ENCODE measurements around the gene CAPN13.

Gene CAPN13, protein sequence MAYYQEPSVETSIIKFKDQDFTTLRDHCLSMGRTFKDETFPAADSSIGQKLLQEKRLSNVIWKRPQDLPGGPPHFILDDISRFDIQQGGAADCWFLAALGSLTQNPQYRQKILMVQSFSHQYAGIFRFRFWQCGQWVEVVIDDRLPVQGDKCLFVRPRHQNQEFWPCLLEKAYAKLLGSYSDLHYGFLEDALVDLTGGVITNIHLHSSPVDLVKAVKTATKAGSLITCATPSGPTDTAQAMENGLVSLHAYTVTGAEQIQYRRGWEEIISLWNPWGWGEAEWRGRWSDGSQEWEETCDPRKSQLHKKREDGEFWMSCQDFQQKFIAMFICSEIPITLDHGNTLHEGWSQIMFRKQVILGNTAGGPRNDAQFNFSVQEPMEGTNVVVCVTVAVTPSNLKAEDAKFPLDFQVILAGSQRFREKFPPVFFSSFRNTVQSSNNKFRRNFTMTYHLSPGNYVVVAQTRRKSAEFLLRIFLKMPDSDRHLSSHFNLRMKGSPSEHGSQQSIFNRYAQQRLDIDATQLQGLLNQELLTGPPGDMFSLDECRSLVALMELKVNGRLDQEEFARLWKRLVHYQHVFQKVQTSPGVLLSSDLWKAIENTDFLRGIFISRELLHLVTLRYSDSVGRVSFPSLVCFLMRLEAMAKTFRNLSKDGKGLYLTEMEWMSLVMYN

DNA sequence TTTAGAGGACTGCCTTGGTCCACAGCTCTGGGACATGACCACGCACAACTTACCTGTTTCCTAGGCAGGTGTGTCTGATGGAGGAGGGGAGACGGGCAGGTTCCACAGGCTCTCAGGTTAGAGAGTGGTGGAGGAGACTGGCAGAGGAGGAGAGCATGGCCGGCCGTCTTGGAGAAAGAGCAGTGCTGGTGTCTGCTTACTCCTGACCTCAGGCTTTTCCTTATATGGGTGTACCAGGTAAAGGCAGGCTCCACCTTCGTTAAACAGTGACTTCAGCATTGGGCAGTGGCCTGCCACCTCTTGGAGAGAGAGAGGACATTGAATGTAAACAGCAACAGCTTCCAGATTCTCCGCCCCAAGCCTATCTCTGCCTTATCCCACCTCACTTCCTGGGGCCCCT is at the start of gene CAPN13:
Gene CAPN13 (minus strand): TSS at position 198 of the 400 bp plus-strand sequence. CDS start 20,121 bp downstream, outside the sequence.
- no peak for DNase-seq

- DNase-seq, result no peak
Observed at GRCh38 chr2:30847841-30848240, 40.6 kb upstream of the CAPN13 start.

GRCh38 chr2:30847329-30847728 is 40.1 kb upstream of the CAPN13 start:
- no peak for DNase-seq

- DNase-seq, result no peak
Observed at GRCh38 chr2:30828586-30828985, 21.3 kb upstream of the CAPN13 start.

GRCh38 chr2:30826916-30827315 is 19.7 kb upstream of the CAPN13 start:
- no peak for DNase-seq

GRCh38 chr2:30826481-30826880 is 19.2 kb upstream of the CAPN13 start:
- no peak for DNase-seq

GRCh38 chr2:30823452-30823851 is 16.2 kb upstream of the CAPN13 start:
- DNase-seq, result no peak

GRCh38 chr2:30821960-30822359 is 14.7 kb upstream of the CAPN13 start:
- no peak for DNase-seq

GRCh38 chr2:30820381-30821055 is 13.3 kb upstream of the CAPN13 start:
- DNase-seq, result no peak

GRCh38 chr2:30809938-30810337 is 2.7 kb upstream of the CAPN13 start:
- no peak for DNase-seq

DNA sequence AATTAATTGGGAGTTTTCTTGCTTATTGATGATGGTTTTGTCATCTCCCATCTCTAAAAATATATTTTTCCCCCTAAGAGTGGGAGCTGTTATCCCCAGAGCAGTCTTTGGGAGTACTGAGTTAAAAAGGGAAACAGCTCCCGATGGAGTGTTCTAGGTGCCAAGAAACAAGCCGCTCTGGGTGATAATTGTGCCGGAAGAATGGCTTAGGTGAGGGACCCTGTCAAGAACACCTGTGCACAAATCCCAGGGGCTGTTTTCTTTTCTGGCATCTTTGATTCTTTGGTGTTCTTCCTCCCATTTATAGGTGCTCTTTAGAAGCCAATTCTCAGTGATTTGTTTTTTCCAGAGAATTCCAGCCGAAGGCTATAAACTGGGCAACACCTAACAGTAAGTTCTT is 1.4 kb upstream of the CAPN13 start:
- DNase-seq, result no peak

DNA sequence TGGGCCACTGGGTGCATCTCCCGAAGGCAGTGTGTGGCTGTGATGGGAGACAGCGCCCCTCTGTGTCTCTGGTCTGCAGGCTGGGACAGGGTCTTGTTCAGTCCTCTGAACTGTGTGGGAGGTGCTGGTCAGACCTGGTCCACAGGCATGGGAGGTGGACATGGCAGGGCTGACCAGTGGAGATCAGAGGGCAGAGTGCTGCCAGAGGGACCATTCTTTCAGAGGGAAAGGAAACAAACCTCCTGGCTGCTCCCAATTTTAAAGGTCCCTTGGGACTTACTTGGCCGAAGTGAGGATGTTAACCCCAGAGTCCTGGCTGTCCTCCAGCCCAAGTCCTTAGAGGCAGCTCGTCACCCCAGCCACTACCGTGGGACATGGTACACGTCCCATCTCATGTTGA is 4.0 kb downstream of the CAPN13 start:
- no peak for DNase-seq

DNA sequence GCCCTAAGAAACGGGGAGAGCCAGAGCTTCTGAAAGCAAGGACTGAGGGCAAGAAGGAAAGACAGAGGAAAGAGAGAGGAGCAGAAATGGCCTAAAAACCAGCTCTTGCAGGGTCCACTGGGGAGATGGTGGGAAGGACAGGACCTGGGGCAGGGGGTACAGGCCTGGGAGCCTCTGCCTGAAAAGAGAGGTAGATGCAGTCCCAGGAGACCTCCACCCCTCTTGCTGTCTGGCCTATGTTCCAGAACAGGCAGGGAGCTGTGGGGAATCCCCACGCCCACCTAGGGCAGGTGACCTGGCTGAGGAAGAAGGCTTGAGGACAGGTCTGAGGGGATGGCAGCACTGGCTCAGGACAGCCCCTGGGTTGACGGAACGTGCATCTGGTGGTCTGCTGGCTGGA is 4.6 kb downstream of the CAPN13 start:
- no peak for DNase-seq

GRCh38 chr2:30801821-30802455 is 5.3 kb downstream of the CAPN13 start:
- no peak for DNase-seq

DNA sequence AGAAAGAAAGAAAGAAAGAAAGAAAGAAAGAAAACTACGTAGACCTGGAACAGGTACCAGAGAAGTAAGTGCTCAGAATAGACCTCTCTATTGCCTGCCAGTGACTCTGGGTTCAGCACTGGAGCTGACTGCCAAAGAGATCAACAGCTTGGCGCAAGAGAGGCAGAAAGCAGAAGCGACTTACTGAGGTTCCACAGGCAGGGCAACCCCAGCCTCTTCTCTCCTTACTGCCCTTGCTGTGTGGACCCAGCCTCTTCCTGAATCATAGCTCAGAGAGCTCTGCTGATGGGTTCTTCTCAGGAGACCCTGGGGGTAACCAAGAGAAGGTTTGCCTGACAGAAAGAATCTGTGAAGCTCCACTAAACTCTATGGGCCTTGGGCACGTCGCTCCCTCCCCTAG is 7.1 kb downstream of the CAPN13 start:
- no peak for DNase-seq

- DNase-seq, result no peak
Observed at GRCh38 chr2:30799366-30799765, 7.9 kb downstream of the CAPN13 start.

- no peak for DNase-seq
Observed at GRCh38 chr2:30798536-30798991, 8.7 kb downstream of the CAPN13 start.

DNA sequence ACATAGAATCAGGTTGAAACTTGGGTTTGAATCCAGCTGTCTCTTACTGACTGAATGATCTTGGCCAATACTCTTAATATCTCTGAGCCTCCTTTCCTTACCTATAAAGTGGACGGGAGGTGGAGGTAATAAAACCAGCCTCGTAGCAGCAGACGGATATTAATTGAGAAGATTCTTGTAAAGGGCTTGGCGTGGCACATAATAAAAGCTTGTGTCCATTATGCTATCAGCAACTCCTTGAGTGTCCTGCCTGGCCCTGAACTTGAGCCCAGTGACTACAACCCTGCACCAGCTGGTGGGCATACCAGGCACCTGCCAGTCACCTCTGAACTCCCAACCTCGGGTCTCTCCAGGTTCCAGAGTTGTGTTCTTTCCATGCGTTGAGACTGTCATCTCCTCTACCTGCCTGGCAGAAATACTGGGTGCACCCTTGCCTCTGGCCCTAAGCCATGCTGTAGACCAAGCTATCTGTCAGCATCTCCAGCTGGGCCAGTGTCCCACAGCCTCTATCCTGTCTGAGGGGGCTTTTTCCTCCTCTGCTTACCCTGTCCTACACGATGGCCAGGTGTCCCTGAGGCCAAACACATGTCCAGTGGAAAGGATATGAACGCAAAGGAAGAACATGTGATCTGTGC is 9.7 kb downstream of the CAPN13 start:
- no peak for DNase-seq

- DNase-seq, result no peak
Observed at GRCh38 chr2:30796699-30797098, 10.5 kb downstream of the CAPN13 start.

DNA sequence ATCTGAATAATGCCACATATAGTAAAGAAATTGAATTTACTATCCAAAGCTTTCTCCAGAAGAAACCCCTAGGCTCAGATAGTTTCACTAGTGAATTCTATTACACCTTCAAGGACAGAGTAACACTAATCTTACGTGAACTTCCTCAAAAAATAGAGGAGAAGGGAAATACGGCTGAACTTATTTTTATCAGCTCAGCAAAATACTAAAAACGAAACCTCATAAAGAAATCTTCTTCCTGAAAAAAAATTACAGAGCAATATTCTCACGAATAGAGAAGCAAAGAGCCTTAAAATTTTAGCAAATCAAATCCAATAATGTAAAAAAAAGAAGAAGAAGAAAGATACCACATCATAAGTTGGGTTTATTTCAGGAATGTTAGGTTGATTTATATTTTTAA is 14.7 kb downstream of the CAPN13 start:
- DNase-seq, result no peak

DNA sequence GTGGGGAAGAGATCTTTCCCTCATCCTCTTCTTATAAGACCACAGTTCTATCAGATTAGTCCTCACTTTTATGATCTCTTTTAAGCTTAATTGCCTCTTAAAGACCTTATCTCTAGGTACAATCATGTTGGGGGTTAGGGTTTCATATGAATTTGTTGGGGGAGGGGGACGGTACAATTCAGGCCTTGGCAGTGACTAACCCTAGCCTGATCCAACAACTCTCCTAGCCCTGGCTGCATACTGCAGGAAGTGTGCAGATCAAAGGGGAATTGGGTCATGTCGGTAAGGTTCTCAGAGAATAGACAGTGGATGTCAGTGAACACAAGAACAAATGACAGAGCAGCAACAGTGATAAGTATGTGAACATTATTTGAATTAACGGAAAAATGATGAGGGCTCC is 16.4 kb downstream of the CAPN13 start:
- no peak for DNase-seq

- DNase-seq, result no peak
Observed at GRCh38 chr2:30789670-30790210, 17.5 kb downstream of the CAPN13 start.

Measured in CD4-positive, alpha-beta T cell treated with Interleukin-6 for 4 hours (primary cell).